ENCODE results near the gene PCBD1.

DNA sequence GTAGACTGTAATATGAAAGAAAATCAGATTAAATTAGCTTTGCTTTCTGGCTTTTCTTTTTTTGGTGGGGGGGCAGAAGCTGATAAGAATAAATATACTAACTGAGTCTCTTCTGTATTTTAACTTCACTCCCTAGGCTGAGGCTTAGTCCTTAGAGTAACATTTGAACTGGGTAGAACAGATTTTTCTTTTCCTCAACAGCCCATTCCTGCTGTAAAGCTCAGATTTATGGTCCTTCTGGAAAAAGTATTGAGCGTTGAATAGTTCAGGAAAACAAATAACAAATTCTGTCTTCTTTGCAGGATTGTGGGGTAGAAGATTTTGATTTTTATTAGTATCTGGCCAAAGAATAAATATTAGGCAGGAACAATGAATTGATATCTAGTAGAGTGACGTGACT lies 54.8 kb downstream of the PCBD1 start:
- TF ChIP-seq, protein P1, sequence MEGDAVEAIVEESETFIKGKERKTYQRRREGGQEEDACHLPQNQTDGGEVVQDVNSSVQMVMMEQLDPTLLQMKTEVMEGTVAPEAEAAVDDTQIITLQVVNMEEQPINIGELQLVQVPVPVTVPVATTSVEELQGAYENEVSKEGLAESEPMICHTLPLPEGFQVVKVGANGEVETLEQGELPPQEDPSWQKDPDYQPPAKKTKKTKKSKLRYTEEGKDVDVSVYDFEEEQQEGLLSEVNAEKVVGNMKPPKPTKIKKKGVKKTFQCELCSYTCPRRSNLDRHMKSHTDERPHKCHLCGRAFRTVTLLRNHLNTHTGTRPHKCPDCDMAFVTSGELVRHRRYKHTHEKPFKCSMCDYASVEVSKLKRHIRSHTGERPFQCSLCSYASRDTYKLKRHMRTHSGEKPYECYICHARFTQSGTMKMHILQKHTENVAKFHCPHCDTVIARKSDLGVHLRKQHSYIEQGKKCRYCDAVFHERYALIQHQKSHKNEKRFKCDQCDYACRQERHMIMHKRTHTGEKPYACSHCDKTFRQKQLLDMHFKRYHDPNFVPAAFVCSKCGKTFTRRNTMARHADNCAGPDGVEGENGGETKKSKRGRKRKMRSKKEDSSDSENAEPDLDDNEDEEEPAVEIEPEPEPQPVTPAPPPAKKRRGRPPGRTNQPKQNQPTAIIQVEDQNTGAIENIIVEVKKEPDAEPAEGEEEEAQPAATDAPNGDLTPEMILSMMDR (conservative IDR thresholded peaks at IDR 0.05) = no peak
- TF ChIP-seq ZFX (IDR thresholded peaks at IDR 0.05) = no peak

Data from C4-2B (cell line).